Body of pancreas (tissue), 4 donors: ENCODE results near the gene ANKRD24. TPM values are rescaled to one million over a fixed set of nuclear protein-coding genes. Genes with fewer than 3 reads are reported as not detected.

Experiments used
- ATAC-seq: fragments of 150-250 bp; one replicate; pipeline ENCODE4 v1.9.1; 2016
- DNase-seq, 4 donors: peaks; one replicate each; pipeline ENCODE4 v3.0.0-alpha.2; 2019
- H3K27ac ChIP-seq, 4 donors: fragments of 200-600 bp; sonication (generic); 1 replicate in 3 of 4; 2 replicates in 1 of 4; pipeline versions ENCODE4 v1.5.1 to v1.6.1; 2016 to 2019; ENCODE audit warnings: mild to moderate bottlenecking in 1 of 4, mixed read lengths in 1 of 4, moderate library complexity in 1 of 4
- H3K27me3 ChIP-seq, 2 donors: fragments of 200-600 bp; sonication (generic); one replicate each; pipeline ENCODE4 v1.6.0; 2016; ENCODE audit warnings: mild to moderate bottlenecking in 1 of 2
- H3K36me3 ChIP-seq, 2 donors: fragments of 200-600 bp; sonication (generic); replicated peaks in 1 of 2; 2 replicates each; pipeline ENCODE4 v1.5.1; 2016; ENCODE audit warnings: low read depth in 2 of 2; ENCODE audit not compliant: insufficient read depth in 1 of 2
- H3K4me1 ChIP-seq: fragments of 200-600 bp; sonication (generic); one replicate; pipeline ENCODE4 v1.6.0; 2016
- H3K4me3 ChIP-seq, 2 donors: fragments of 200-600 bp; sonication (generic); 1 replicate in 1 of 2; 2 replicates in 1 of 2; pipeline ENCODE4 v1.5.1; 2016 to 2019
- H3K9me3 ChIP-seq, 3 donors: fragments of 200-600 bp; sonication (generic); 1 replicate in 2 of 3; 2 replicates in 1 of 3; pipeline ENCODE4 v1.5.1; 2016
- POLR2A ChIP-seq, 3 donors: fragments of 450-650 bp; IDR thresholded peaks; one replicate each; pipeline ENCODE4 v1.6.1; 2016; ENCODE audit warnings: antibody characterized with exemption in 3 of 3, mild to moderate bottlenecking in 2 of 3
- WGBS, 2 donors: methylation state at CpG; one replicate each; pipeline ENCODE4 v1.1.5; 2017; 5-methylcytosine and 5-hydroxymethylcytosine counted together
- intact Hi-C: fragments of 100-400 bp; cut with DNase I; formaldehyde crosslinking; loops from one replicate; pipeline ENCODE4 v1.15.1; 2023
- total RNA-seq, 2 donors: library from RNA; depleted of rRNA; stranded (reverse); fragments of >200 nt; gene quantifications; one replicate each; pipeline ENCODE4 v1.1.0, GENCODE V29; 2016
- TF ChIP-seq, protein P1 (sequence below), 7 experiments: fragments of 450-650 bp in 4 of 7; fragments of 200-600 bp in 3 of 7; sonication (generic) in 3 of 7; IDR thresholded peaks; one replicate each; pipeline ENCODE4 v1.5.1; 2016 to 2019; ENCODE audit warnings: antibody characterized with exemption in 7 of 7

ANKRD24 gene
- total RNA-seq, 2 donors from 2014 or later, result 2.1 to 3.6 TPM

DNA sequence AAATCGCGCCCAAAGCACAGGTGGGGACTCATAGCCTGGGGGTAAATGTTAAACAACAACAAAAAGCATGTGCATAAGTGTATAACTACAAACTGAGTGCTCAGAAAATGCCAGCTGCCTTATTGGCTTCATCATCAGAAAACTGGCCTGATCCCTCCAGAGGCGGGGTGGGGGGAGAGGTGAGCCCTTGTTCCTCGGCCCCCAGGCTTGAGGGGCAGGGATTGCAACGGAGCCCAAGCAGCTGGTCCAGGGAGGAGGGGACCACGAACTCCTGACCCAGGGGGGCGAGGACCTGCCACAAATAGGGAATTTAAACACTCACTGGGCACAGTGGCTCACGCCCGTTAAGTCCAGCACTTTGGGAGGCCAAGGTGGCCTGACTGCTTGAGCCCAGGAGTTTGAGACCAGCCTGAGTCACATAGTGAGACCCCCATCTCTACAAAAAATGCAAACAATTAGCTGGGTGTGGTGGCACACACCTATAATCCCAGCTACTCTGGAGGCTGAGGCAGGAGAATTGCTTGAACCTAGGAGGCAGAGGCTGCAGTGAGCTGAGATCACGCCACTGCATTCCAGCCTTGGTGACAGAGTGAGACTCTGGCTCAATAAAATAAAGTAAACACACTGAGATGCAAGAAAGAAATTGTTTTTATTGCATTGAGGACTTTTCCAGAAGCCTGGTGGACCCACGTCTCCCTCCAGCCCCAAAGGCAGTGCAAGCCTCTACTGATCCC lies 8.8 kb upstream of the ANKRD24 start:
- ATAC-seq, result no peak
- TF ChIP-seq, protein P1, sequence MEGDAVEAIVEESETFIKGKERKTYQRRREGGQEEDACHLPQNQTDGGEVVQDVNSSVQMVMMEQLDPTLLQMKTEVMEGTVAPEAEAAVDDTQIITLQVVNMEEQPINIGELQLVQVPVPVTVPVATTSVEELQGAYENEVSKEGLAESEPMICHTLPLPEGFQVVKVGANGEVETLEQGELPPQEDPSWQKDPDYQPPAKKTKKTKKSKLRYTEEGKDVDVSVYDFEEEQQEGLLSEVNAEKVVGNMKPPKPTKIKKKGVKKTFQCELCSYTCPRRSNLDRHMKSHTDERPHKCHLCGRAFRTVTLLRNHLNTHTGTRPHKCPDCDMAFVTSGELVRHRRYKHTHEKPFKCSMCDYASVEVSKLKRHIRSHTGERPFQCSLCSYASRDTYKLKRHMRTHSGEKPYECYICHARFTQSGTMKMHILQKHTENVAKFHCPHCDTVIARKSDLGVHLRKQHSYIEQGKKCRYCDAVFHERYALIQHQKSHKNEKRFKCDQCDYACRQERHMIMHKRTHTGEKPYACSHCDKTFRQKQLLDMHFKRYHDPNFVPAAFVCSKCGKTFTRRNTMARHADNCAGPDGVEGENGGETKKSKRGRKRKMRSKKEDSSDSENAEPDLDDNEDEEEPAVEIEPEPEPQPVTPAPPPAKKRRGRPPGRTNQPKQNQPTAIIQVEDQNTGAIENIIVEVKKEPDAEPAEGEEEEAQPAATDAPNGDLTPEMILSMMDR (IDR thresholded peaks at IDR 0.05), result no peak
- TF ChIP-seq POLR2A (IDR thresholded peaks at IDR 0.05), result no peak
- DNase-seq, result no peak
- Histone ChIP-seq H3K27ac (no peak overlapping the region), H3K36me3 (no peaks in the 10 kb centered on the region), H3K4me3 (no peak overlapping the region), H3K9me3 (no peaks in the 10 kb centered on the region), H3K4me1 (peaks cover 8% of the 10 kb centered on the region), H3K27me3 (no peaks in the 10 kb centered on the region)
- intact Hi-C loops, result no loop called here
- WGBS, 2 donors, result 33 to 70% methylated on average over 3 to 10 of the region's 11 CpGs

DNA sequence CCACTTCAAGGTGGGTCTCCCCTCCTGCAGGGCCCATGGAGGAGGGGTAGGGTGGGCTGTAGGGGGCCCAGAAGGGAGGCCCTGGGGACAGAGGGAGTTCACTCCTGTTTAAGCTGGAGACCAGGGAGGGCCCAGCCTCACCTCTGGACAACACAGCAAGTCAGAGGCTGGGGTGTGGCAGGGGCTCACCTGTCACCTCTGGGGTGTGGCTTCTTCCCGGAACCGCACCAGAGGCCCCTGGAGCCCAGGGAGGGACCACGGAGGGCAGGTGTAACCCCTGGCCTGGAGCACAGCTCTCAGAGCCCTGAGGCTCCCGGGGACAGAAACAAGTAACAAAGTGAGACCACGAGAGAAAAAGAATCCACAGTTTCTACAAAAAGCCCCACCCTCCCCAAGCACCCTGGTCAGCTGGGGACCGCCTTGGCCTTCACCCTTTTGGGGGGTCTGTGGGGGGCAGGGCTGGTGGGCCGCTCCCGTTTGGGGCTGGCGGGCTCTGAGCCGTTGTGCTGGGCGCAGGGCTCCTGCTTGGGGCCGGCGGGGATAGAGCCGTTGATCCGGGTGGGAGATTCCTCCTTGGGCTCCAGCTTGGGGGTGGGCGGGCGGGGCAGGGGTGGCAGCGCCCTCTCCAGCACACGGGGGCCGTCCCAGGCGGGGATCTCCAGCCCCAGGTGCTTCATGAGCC lies 8.1 kb upstream of the ANKRD24 start:
- H3K27ac ChIP-seq, result no peak overlapping the region
- DNase-seq (no peak), ATAC-seq (no peak)
- intact Hi-C loops, result no loop called here
- H3K4me1 ChIP-seq, result peaks cover 8% of the 10 kb centered on the region
- no peaks in the 10 kb centered on the region for H3K36me3 ChIP-seq
- no peaks in the 10 kb centered on the region for H3K9me3 ChIP-seq
- H3K27me3 ChIP-seq, result no peaks in the 10 kb centered on the region
- WGBS, 2 donors, result 75 to 86% methylated on average over 4 to 20 of the region's 21 CpGs
- no peak overlapping the region for H3K4me3 ChIP-seq
- TF ChIP-seq POLR2A (IDR thresholded peaks at IDR 0.05), result no peak
- TF ChIP-seq, protein P1 (IDR thresholded peaks at IDR 0.05), result no peak

DNA sequence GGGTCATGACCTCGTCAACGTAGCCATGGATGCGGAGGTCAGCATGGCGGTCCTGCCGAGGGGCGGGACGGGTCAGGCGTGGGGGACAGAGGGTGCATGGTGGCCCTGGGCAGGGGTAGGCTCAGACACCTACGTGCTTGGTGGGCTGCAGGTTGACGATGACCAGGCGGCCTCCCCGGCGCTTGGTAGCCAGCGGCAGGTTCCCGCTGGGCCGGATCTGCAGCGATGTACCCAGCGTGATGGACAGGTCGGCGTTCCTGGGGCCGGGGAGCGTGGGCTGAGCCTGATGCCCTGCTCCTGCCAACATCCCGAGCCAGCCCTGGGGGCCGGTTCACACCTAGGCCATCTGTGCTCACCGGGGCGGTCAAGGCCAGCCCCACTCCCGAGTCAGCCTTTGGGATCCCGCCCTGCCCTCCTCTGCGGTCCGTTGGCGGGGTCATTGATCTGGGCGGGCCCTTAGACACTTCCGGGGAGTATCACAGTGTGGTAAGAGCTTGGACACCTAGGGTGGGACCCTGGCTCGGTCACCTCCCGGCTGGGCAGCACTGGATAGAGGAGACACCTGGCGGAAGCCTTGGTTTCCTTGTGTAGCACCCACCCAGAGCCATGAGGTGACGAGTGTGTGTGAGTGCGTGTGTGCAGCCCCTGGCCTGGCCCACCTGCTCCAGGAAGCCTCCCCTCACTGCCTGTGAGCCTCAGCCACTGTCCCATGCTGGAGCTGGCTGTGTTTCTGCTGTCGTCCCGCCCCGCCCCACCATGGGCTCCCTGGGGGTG lies 7.4 kb upstream of the ANKRD24 start:
- intact Hi-C loops, result no loop called here
- no peak for DNase-seq
- no peak for ATAC-seq
- H3K27ac ChIP-seq, result no peak overlapping the region
- no peaks in the 10 kb centered on the region for H3K36me3 ChIP-seq
- no peaks in the 10 kb centered on the region for H3K9me3 ChIP-seq
- 80 to 85% methylated on average over 3 to 35 of the region's 41 CpGs for WGBS, 2 donors
- no peaks in the 10 kb centered on the region for H3K27me3 ChIP-seq
- H3K4me1 ChIP-seq, result peaks cover 8% of the 10 kb centered on the region
- TF ChIP-seq, protein P1 (IDR thresholded peaks at IDR 0.05), result no peak
- no peak for TF ChIP-seq POLR2A (IDR thresholded peaks at IDR 0.05)
- no peak overlapping the region for H3K4me3 ChIP-seq

DNA sequence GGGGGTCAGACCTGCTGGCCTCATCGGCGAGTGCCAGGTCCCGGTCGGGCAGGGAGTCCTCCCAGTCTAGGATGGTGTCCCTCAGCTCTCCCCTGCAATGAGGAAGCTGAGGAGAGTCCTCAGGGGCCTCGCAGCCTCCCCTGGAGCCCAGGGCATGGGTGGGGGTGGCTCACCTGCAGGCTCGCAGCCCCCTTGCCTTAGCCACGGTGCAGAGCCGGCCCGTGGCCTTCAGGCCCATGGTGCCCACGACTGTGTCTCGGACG lies 6.9 kb upstream of the ANKRD24 start:
- intact Hi-C loops, result no loop called here
- ATAC-seq, result no peak
- WGBS, 2 donors, result 90 to 100% methylated on average over 3 to 8 of the region's 12 CpGs

More for the DNA sequence above, 6.9 kb upstream of the ANKRD24 start:
- Histone ChIP-seq H3K4me1 (peaks cover 13% of the 10 kb centered on the region), H3K4me3 (no peak overlapping the region), H3K27me3 (no peaks in the 10 kb centered on the region), H3K27ac (no peak overlapping the region), H3K9me3 (no peaks in the 10 kb centered on the region), H3K36me3 (no peaks in the 10 kb centered on the region)
- TF ChIP-seq, protein P1 (IDR thresholded peaks at IDR 0.05), result no peak
- TF ChIP-seq POLR2A (IDR thresholded peaks at IDR 0.05), result no peak
- no peak for DNase-seq
